AML-193 (cell line): ENCODE data around the gene MELTF.
A peak's percentile ranks its signal among the peaks of the same experiment; 100 is the strongest.
"Not testable (repeated sequence)": the region's sequence is repeated elsewhere in the genome, so short reads cannot be mapped to it uniquely, and the experiment has no call there.

Experiments
- DNase-seq, 2 experiments: peaks; one replicate each; lab custom pipeline; 2025; lab: John Stamatoyannopoulos, UW

Gene MELTF

DNA sequence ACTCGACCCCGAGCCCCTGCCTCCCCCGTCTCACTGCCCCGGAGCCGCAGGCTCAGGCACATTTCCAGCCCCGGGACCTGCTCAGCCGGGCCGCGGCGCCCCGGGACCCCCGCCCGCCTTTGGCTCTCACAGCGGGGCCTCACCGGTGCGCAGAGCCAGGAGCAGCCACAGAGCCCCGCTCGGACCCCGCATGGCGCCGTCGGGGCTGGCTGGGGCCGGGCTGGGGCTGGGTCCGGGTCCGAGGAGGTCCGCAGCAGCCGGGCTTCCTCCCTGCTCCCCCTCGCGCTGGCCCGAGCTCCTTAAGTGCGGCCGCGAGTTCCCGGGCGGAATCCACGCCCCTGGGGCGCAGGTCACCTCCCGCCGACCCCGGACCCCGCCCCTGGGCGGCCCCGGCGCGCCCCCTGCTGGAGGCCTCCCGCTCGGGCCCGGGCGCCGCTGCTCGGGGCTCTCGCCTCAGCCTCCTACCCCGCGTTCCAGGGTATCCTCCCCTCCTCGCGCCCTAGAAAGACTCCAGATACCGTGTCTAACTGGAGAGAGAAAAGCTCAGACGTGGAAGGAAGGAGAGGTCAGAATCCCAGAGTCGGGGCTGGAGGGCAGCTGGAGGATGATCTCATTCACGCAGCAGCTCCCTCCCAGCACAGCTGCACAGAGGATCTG, at the start of gene MELTF:
Gene MELTF (minus strand): TSS at position 307 of the 657 bp plus-strand sequence. CDS start 115 bp downstream, at position 192.
- peak; percentile 65 to 68 for DNase-seq

DNA sequence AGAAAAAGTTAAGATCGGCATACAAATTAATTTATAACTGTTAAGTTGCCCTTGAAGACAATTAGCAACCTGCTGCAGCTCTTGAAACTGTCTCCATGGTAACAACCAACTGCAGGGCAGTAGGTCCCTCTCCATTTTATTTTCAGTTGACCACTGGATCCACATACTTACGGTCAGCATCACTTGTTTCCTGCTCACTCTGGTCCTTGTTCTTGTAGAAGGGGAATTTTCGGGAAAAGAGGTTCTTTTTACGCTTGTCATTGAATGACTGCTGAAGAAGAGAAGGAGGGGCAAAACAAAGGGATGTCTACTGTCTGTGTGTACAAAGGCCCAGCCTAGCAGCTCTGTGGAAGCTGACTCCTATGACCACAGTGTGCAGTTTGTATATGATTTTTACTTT, 46.8 kb upstream of the MELTF start:
- DNase-seq: no peak

DNA sequence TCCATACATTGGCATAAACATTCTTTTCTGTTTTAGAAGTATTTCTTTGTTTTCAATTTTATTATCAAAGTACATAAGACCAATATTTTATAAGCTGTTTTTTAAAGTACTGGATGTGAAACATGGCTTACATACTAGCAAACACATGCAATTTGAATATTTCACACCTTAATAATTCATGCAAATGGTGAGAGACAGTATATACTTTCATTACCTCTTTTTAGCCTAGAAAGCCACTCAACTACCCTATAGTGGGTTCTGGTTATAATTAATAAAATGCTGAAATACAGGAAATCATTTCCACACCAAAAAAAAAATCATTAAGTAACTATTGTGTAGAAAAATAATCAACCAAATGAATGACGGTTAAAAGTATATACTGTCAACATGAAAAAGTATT, 38.5 kb upstream of the MELTF start:
- DNase-seq: no peak

DNA sequence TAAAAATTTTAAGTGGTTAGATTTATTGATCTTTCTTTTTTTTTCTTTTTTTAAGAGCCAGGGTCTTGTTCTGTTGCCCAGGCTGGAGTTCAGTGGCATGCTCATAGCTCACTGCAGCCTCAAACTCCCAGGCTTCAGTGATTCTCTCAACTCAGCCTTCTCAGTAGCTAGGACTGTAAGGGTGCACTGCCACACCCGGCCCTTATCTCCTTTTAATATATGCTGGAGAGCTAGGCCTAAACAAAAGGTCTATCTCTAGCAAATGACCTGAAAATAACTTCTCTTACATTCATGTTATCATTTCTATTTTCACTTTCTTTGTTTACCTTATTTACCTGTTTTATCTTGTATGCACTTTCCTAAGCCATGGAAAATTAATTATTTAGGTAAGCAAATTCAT, 35.2 kb upstream of the MELTF start:
- no peak for DNase-seq

DNA sequence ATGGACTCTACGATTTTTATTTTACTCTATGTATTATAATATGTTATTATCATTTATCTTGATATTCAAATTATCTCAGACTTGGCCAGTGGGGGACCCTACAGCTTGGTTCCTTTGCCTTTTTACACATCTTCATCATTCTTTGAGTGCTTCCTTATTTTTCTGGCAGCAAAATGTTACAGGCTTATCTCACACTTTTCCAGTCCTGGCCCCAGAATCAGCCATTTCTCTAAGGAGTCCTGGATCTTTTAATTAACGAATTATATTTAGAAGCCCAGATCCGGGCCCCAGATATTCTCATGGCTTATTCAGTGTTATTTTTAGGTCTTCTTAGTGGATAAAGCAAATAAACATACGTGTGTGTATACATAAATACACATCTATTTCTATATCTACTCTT, 32.8 kb upstream of the MELTF start:
- DNase-seq: no peak

DNA sequence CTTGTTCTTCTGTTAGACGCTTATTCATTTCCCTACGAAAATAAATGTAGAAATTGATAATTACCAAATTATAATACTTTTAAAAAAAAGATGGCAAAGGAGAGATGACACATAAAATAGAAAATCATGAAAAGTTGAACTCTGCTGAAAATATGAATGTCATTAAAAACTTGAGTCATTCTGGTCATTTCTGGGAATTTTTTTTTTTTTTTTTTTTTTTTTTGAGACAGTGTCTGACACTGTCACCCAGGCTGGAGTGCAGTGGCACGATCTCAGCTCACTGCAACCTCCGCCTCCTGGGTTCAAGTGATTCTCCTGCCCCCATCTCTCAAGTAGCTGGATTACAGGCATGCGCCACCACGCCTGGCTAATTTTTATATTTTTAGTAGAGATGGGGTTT, 22.0 kb upstream of the MELTF start:
- not testable (repeated sequence) for DNase-seq

DNA sequence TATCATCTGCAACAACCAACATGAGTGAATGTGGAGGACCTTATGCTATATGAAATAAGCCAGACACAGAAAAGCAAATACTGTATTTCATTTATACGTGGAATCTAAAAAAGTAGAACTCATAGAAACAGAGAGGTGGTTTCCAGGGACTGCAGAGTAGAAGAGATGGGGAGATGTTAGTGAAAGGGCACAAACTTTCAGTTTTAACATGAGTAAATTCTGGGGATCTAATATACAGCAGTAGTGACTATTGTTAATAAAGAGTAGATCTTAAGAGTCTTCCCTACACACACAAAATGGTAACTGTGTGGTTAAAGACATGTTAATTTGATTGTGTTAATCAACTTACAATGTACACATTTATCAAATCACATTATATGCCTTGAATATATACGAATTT, 20.9 kb upstream of the MELTF start:
- DNase-seq: no peak

DNA sequence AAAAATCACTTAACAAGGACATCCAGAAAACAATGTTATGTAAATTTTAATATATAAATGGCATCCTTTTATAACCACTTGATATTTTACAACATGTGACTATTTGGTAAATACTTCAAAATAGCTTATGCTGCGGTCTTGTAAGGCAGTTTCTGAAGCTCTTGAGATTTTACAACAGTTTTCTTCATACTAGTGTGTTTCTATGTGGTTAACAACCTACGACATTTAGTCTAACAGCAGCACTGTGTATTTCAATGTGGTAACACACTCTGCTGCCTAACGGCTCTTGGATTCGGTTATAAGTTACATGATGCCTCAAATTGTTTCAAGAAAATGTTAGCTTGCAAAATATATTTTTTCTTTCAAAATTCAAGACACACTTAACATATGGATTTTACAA, 12.9 kb upstream of the MELTF start:
- no peak for DNase-seq

DNA sequence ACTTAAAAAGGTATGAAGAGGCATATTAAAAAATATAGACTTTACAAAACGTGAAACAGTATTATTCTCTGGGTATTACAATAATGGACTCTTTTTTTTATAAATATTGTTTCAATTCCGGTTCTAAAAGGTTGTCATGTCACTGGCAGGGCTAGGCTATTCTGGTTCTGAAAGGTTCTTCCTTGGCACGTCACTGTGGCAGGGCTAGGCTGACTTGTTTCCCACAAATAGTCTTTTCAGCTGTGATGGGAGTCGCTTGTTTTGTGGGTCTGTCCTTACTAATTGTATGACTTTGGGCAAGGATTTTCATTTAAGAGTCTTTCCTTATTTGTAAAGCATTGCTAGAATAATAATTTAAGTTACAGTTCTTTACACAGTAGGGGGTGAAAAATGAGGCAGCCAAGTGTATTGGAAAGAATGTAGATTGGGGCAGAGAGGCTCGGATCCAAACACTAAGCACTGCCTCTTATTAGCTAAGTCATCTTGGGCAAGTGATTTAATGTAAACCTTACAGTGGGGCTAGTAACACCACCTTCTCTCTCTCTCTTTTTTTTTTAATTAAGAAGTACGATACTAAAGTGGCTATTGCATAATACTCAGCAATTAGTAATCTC, 12.4 kb upstream of the MELTF start:
- no peak for DNase-seq

DNA sequence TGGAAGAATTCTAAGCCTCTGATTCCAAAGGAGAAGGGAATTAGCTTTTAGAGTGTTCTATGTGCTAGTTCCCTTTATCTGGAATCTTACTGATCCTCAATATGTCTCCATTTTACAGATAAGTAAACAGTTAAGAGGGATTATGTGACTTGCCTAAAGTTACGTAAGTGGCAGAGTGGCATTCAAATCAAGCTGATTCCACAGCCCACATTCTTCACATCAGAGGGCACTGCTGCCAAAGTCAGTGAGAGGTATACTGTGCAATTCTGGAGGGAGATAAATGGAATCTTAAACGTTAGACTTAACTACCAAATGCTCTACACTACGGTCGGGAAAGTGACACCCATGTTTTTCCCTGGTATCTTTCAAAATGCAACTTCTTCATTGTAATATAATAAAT, 11.0 kb upstream of the MELTF start:
- DNase-seq: no peak

DNA sequence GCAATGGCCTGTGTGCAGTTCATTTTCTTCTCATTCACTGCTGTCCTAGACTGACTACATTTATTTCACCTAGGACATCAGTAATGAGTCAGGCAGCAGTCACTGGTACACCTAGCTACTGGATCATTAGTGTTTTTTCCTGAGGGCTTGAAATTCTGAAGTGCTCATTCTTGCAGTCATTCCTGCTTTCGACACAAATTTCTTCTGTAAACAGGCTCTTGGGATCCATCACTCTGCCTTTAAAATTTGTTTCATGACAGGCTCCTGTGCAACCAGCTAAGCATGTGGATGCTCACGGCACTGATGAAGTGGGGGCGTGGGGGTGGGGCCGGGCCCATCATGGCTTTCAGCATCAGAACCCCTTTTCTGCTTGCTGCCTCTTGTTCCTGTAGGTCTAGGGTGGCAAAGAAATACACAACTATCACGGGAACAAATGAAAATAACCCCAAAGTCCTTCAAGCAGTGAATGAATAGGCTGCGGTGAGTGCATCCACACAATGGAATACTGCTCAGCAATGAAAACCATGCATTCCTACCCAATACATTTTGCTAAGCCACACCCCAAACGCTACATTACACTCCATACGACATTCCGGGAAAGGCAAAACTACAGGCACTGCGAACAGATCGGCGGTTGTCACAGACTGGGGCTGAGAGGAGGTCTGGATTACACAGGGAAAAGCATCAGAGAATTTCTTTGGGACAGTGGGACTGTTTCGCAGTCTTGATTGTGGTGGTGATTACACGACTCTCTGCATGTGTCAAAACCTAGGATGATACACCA, 9.3 kb upstream of the MELTF start:
- no peak for DNase-seq

DNA sequence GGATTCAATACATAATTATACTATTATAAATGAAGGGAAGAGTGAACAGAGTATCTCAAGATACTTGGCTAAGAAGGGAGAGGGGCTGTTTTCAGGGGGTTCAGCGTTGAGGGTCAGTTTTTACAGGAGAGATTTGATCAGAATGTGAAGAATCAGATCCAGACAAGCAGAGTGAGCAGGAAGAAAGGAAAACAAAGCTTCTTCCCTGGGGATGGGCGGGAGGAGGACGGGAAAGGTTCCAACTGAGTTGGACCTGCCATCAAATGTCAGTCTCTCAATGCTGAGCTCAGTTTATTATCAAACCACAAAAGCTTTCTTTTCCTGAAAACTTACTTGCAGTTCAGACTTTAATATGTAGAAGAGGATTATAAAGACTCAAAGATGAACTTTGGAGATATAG, 6.0 kb upstream of the MELTF start:
- DNase-seq: no peak

DNA sequence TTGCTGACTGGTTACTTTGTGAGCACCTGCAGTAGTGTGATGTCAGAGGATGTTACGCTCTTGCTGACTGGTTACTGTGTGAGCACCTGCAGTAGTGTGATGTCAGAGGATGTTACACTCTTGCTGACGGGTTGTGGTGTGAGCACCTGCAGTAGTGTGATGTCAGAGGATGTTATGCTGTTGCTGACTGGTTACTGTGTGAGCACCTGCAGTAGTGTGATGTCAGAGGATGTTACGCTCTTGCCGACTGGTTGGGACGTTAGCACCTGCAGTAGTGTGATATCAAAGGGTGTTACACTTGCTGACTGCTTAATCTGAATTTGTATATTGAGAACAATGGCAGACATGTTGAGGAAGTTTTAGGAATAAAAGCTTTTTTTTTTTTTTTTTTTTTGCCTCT, 5.2 kb upstream of the MELTF start:
- not testable (repeated sequence) for DNase-seq

DNA sequence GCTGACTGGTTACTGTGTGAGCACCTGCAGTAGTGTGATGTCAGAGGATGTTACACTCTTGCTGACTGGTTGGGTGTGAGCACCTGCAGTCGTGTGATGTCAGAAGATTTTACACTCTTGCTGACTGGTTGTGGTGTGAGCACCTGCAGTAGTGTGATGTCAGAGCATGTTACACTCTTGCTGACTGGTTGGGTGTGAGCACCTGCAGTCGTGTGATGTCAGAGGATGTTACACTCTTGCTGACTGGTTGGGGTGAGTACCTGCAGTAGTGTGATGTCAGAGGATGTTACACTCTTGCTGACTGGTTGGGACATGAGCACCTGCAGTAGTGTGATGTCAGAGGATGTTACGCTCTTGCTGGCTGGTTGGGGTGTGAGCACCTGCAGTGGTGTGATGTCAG, 4.1 kb upstream of the MELTF start:
- DNase-seq: not testable (repeated sequence)

DNA sequence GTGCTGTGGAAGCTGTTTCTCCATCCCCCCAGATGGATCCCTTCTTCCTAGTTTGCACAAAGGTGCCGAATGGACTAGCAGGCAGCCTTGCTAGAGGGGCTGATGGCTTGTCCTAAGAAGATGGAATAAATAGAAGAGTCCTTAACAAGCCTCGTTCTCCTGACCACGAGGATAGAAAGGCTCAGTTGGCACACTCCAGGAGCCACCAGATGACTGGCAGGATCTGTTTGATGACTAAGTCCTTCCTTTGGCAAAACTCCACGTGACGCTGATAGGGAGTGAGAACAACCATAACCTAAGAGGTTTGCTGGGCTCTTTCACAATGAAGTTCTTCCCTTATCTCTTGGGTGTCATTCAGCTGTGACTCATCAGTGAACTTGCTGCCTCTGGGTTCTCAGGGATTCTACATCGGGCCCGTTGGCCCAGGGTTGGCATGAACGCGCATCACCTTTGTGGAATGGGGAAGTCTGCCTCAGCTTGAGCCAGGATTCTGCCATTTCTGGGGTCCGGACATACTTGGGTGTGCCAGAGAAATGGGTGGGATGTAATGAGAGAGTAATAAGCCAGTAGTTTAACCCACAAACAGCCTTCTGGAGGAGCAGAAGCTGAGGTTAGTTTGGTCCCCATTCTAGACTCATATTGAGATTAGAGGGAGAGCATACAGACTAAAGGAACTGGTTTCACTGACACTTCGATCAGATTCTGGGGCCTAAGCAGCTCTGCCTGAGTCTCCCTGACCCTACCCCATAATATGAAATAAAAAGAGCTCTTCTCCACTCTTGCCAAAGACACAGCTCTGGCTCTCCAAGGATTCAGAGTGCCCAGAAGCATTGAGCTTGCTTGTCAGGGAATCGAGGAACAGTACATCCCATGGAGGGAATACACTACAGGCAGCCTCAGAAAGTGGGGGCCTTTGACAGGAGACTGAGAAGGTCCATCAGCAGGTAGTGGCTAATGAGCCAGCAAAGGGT, 2.0 kb upstream of the MELTF start:
- DNase-seq: no peak

DNA sequence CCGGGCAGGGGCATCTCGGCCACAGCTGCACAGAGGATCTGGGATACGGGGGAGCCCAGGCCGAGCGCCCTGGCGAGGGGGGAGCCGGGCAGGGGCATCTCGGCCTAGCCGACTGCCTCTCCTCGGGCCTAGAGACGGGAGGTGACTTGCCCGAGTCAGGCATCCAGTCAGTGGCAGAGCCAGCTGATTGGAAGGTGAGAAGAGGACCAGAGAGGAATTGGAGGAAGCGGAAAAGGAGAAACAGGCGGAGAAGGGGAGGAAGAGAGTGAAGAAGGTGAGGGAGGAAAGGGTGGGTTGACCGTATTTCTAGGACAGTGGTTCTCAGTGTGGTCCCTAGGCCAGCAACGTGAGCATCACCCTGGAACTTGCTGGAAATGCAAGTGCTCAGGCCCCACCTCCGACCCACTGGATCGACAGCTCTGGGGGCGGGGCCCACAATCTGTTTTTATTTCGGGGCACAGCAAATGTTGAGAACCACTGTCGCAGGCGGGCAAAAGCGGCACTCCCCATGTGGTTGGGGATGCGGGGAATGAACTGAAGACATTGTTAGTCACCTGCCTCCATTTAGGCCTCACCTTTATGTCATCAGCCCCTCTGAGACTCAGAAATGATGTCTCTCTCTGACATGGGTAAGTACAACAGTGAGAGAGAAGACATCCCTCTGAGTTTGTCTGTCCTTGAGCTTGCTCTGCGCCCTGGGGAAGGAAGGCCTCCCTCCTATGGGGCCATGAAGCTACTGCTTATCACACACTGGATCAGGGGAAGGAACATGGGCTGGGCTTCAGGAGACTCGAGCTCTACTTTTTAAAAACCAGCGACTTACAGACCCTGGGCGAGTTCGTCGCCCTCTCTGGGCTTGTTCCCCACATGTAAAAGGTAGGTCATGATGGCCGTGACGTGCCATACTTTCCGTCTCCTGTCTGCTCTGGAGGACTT, 1.0 kb upstream of the MELTF start:
- DNase-seq: no peak

DNA sequence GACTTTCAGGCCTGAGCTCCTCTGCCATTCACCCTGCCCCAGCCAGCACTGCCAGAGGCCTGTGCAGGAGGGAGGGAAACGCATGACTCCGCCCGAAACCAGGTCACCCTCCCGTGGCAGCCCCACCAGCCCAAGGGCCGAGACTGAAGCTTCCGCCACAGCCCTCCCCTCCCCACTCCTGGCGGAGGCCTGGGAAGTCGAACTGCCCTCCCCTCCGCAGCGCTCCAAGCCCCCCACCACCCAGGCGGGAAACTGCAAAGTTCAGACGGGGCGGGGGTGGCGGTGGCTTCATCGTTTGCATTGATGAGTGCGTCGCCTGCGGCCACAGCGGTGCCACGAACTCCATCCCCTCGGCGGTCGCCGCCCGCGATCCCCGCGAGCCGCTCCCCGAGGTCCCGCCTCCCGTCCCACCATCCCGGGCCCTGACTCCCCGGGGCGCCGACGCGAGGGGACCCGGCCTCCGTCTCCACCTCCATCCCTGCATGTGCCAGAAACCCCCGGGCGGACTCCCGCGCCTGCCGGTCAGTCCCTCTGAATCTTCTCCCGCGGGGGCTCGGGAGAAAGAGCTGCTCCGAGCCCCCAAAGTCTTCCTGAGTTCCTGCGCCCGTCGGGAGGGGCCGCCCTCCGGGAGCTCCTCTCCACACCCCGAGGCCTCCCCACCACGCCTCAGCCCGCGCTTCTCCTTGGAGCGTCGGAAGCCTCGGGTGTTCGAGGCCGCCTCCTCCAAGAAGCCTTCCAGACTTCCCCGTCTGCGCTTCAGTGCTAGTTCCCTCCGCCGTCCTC, 698 bp downstream of the MELTF start:
- DNase-seq: peak in 1 of 2 experiments; percentile 61

DNA sequence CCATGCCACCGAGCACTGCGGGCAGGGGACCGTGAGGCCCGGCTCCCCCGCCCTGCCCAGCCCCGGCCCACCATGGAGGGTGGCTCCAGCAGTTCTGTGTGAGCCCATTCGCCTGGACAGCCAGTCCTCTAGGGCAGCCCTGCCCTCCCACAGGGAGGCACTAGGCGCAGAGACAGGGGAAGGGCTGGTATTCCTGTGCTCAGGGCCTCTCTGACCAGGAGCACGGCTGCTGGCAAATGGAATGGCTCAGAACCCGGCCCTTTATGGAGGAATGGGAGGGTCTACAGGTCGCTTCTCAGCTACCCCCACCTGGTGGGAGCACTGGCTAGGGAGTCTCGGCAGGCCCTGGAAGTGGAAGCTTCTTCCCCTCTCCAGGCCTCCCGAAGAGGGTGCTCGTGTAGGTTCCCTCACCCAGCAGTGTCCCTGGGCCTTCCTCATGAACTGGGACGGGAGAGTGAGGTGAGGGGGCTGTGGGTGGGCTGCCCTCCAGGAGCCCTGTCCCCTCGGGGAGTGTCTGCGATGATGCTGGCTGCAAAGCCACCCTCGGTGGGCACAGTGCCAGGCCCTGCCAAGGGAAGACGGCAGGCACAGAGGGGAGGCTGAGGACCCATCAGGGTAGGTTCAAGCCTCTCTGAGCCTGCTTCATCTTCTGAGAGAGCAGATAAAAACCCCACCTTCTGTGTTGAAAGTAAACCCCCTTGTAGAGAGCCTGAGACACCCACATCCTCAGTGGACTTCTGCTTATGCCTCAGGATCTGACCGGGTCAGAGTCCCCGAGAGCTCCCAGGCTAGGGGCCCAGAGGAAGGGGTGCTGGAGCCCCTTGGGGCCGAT, 1.5 kb downstream of the MELTF start:
- peak; percentile 17 to 61 for DNase-seq
